Mesodermal cell (in vitro differentiated cells): Measurements from ENCODE around the gene POLA1.

Experiments
- H3K27ac ChIP-seq: 2 replicates; pipeline ENCODE4 v1.7.0; 2013; ENCODE audit warnings: mild to moderate bottlenecking, low read depth, low read length, moderate library complexity; ENCODE audit not compliant: severe bottlenecking
- H3K36me3 ChIP-seq: 2 replicates; pipeline ENCODE4 v1.7.1; 2013; ENCODE audit warnings: mild to moderate bottlenecking, low read length, moderate library complexity; ENCODE audit not compliant: control insufficient read depth, insufficient read depth
- H3K4me1 ChIP-seq: one replicate; pipeline ENCODE4 v1.7.1; 2013; ENCODE audit warnings: mild to moderate bottlenecking, low read length; ENCODE audit not compliant: insufficient read depth, control insufficient read depth, poor library complexity, severe bottlenecking
- H3K4me3 ChIP-seq: 2 replicates; pipeline ENCODE4 v1.7.0; 2013; ENCODE audit warnings: low read length, control low read depth, mild to moderate bottlenecking; ENCODE audit not compliant: insufficient read depth, poor library complexity, severe bottlenecking; ENCODE audit errors: extremely low read depth
- H3K9me3 ChIP-seq: 2 replicates; pipeline ENCODE4 v1.7.1; 2013; ENCODE audit warnings: mild to moderate bottlenecking, low read length, moderate library complexity; ENCODE audit not compliant: control insufficient read depth
- WGBS, 2 experiments: methylation state at CpG; one replicate each; pipeline ENCODE4 v1.1.5; 2013; ENCODE audit warnings: missing lambda C conversion rate in 2 of 2; ENCODE audit not compliant: insufficient coverage in 2 of 2; 5-methylcytosine and 5-hydroxymethylcytosine counted together

The POLA1 gene

DNA sequence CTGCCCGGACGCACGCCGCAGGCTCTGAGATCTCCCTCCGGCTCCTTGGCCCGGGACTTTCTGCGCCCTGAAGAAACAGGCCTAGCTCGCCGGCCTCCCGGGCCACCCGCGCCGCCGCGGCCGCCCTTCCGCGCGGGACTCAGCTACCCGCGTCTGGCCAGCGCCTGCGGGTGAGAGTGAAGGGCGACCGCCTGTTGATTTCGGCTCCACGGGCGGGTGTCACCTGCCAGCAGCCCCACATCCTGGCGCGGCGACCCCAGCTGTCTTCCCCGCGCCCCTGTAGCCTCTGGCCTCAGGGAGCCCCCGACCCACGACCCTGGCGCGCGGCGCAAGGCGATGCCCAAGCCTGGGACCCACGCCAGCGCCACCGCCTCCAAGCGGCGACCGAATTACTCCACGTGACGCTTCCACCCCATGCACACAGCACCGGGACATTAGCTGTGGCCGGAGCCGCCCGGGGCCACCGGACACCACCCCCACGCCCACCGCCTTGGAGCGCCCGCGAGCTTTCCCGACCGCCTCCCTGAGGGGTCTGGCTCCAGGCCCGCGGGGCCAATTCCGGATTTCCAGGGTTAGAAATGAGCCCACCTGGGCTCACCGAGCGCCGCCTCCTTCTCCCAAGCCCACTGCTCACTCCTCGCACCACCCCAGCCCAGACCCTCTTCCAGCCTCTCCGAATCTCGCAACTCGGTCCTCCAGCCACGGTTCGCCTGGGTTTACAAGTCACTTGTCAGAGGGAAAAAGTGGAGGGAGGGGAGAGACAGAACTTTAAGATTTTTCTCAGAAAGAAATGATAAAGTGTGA is 311.9 kb downstream of the POLA1 start:
- WGBS, 2 experiments: 0% methylated on average over 9 to 15 of the region's 72 CpGs
- no peaks in the 10 kb centered on the region for H3K36me3 ChIP-seq
- H3K4me1 ChIP-seq: no peaks in the 10 kb centered on the region
- H3K4me3 ChIP-seq: no peak overlapping the region
- no peak overlapping the region for H3K27ac ChIP-seq
- H3K9me3 ChIP-seq: no peaks in the 10 kb centered on the region

DNA sequence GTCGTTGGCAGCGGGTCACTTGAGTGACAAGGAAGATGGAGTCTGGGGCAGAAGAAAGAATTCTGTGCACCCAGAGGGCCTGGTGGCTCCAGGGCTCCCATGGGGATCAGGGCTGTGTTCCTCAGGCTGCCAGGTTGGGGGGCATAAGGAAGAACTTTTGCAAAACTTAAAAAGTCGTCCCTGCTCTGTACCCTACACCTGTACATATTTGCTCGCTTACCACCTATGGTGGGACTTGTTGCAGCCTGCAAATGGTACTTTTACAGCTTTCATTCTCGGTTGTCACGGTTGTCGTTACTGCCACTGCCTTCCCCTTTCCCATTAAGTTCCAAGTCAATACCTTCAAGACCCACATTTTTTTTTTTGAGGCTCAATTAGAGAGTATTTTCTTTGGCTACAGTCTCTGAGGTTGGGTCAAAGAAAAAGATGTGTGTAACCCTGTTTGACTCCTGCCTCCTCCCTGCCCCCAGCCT is 312.9 kb downstream of the POLA1 start:
- Histone ChIP-seq H3K36me3 (no peaks in the 10 kb centered on the region), H3K4me1 (no peaks in the 10 kb centered on the region), H3K27ac (no peak overlapping the region), H3K4me3 (no peak overlapping the region), H3K9me3 (no peaks in the 10 kb centered on the region)
- WGBS, 2 experiments: 0 to 6% methylated on average over 2 to 3 of the region's 7 CpGs

DNA sequence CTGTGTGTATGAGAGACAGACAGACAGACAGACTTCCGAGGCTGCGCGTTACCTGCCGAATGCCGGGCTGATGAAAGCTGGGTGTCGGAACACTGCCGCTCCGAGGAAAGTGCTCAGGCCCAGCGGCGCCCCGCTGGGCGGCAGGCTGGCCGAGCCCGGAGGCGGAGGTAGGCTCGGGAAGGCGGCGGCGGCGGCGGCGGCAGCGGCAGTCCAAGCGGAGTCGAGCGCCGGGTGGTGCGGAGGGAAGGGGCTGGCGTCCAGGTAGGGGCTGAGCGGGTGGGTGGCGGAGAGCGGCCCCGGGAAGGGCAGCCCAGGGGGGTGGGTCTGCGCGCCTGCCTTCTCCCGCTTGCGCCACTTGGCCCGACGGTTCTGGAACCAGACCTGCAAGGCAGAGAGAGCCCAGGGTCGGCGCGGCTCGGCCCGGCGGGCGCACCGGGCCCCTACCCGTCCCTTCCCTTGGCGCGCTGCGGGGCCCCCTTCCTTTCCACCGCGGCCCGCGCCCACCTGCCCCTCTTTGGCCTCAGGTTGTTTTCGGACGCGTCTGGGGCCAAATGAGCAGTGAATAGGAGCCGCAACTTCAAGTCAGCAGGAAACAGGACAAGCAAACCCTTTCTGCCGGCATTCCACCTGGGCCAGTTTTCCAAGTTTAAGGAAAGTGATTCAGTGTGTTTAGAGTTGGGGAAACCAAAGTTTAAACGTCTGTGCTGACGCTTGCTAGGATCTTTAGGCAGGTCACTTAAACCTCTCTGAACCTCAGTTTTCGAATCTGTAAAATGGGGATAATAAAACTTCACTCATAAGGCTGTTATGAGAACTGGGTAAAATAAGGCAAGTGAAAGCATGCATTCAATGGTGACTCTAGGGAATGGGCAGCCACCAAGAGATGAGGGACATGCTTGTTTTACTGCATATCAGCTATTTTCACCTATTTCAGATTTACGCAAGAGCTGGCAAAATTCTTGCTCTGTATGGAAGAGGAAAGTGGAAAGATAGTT is 313.6 kb downstream of the POLA1 start:
- H3K4me1 ChIP-seq: no peaks in the 10 kb centered on the region
- H3K36me3 ChIP-seq: no peaks in the 10 kb centered on the region
- no peak overlapping the region for H3K27ac ChIP-seq
- no peaks in the 10 kb centered on the region for H3K9me3 ChIP-seq
- WGBS, 2 experiments: 0 to 3% methylated on average over 7 to 13 of the region's 64 CpGs
- H3K4me3 ChIP-seq: no peak overlapping the region

DNA sequence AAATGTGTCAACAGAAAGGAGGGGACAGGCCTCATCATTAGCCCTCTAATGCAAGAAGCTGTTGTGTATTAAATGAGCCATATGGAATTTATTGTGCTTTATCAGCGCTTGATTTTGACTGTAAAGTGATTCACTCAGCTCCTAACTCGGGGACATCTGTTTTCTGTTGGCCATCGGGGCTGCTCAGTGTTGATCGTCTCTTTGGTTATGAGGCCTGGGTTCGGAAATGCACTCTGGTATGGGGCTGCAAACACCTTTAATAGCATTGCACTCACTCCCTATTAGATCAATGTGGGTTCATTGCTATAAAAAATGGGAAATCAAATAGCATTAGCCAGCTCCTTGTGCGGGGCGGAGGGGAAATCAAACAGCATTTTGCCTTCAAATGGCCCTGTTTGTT is 315.7 kb downstream of the POLA1 start:
- H3K27ac ChIP-seq: no peak overlapping the region
- no peaks in the 10 kb centered on the region for H3K9me3 ChIP-seq
- no peaks in the 10 kb centered on the region for H3K36me3 ChIP-seq
- H3K4me1 ChIP-seq: no peaks in the 10 kb centered on the region
- WGBS, 2 experiments: 0% methylated on average over 1 of the region's 7 CpGs; no CpG with 5 or more reads in 1 of the 2 experiments
- no peak overlapping the region for H3K4me3 ChIP-seq

DNA sequence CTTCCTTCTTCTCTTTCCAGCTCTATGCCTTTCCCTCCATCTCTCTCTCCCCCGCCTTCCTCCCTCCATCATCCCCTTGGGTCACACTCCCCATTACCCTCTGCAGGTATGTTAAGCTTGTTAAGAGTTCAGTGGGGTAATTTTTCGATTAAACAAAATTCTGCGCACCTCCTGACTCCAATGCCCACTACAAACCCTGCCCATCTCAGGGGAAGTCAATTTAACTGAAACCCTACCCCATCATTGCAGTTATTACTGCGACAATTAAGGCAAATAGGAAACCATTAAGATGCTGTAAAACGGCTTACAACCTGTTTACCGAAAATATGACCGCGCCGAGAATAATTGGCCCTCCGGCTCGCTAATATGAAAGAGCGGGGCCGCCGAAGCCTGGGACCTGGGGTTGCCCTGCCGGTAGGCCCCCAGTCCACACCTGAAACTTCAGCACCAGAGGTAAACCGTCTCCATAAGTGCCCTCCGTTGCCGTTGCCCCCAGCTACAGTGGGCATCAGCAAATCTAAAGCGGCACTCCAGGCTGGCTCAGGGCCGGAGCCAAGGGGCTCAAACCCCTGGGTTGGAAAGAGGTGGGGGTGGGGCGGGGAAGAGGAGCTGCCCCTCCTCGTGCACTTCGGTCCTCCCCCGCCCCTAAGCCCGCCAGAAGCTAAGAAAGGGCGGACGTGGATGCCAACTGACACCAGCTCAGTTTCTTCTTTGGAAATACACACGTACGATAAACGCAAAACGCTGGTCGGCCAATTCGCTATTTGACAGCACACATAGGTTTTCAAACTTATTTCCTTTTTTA is 317.3 kb downstream of the POLA1 start:
- 3% methylated on average over 6 of the region's 33 CpGs for whole genome bisulfite sequencing, 2 experiments
- Histone ChIP-seq H3K4me3 (no peak overlapping the region), H3K9me3 (no peaks in the 10 kb centered on the region), H3K27ac (no peak overlapping the region), H3K36me3 (no peaks in the 10 kb centered on the region), H3K4me1 (no peaks in the 10 kb centered on the region)

DNA sequence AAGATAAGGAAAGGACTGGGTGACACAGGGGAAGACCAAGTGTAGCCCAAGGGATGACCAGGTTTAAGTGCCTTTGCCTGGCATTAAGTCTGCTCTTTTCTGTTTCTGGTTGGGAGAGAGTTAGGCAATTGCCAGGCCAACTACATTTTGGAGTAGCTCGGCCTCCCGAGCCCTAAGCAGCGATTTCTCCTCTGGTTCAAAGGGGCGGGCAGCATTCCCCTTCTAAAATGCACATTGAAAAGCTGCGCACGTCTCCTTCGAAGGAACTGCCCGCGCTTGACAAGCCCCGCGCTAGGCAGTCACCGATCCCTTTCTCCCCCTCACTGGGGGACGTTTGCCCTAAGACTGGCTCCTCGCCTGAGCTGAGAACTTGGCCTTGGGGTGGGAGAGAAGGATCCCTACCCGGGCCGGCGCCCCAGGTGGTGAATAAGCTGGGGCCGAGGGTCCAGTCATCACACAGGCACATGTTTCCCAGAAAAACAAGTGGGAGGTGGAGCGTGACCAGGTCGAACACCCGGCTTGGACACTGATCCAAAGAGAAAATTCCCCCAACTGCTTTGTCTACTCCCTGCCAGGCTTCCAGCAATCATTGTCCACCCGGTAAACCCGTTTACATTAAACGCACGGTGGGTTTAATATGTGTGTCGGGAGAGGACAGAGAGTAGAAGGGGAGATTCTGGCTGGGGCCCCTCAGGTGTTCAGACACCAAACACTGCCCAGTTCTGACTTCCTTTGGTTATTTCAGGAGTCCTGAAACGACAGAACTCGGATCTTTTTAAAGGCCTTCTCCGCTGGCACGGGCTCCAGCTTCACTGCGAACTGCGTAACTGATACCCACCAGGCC is 318.1 kb downstream of the POLA1 start:
- Histone ChIP-seq H3K36me3 (no peaks in the 10 kb centered on the region), H3K4me3 (no peak overlapping the region), H3K4me1 (no peaks in the 10 kb centered on the region), H3K27ac (no peak overlapping the region), H3K9me3 (no peaks in the 10 kb centered on the region)
- WGBS, 2 experiments: 0 to 2% methylated on average over 9 to 10 of the region's 32 CpGs

DNA sequence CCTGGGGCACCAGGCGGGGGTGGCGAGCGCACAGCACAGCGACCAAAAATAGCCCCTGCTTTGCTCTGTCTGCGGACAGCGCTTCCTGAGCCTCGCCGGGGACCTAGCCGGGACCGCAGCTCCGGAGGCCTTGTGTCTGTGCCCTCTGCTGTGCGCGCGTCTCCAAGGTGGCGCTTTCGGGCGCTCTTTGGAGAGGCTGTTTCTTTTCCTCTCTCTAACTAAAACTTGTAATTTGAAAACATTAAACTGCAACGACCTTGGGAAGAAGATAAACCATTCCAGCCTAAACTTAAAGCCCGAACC is 318.7 kb downstream of the POLA1 start:
- Histone ChIP-seq H3K9me3 (no peaks in the 10 kb centered on the region), H3K4me3 (no peak overlapping the region)

DNA sequence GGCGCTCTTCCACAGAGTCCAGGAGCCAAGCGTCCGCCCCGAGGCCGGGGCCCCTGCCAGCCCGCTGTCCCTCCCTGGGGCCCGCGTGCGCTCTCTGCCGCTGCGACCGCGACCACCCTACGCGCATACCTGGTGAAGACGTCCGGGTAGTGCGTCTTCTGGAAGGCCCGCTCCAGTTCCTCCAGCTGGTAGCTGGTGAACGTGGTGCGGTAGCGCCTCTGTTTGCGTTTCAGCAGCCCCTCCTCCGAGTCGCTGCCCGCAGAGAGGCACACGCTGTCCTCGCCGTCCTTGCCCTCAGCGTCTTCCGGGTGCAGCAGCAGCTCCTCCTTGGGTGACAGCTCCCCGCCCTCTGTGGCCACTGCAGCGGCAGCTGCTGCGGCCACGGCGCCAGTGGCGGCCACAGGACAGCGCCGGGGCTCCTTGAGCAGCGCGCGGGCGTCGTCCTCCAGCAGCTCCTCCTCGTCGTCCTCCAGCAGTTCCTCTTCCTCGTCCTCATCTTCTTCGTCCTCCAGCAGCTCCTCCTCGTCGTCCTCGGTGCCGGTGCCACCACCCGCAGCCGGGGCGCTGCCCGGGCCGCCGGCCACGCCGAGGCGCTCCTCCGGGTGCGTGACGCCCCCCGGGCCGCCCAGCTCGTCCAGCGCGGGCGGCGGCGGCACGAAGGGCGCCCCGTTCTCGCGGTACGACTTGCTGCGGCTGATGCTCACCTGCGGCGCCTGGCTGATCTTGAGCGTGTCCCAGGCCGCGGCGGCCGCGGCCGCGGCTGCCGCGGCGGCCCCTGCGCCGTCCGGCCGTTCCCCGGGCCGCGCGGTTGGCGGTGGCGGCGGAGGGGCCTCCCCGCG is 319.3 kb downstream of the POLA1 start:
- H3K36me3 ChIP-seq: no peaks in the 10 kb centered on the region
- H3K9me3 ChIP-seq: no peaks in the 10 kb centered on the region
- WGBS, 2 experiments: 0 to 1% methylated on average over 22 to 82 of the region's 105 CpGs
- no peak overlapping the region for H3K4me3 ChIP-seq
- peaks cover 8% of the 10 kb centered on the region for H3K4me1 ChIP-seq
- no peak overlapping the region for H3K27ac ChIP-seq

More for the DNA sequence above, 318.7 kb downstream of the POLA1 start:
- WGBS, 2 experiments: 0% methylated on average over 1 to 12 of the region's 19 CpGs
- Histone ChIP-seq H3K36me3 (no peaks in the 10 kb centered on the region), H3K27ac (no peak overlapping the region), H3K4me1 (peaks cover 3% of the 10 kb centered on the region)

DNA sequence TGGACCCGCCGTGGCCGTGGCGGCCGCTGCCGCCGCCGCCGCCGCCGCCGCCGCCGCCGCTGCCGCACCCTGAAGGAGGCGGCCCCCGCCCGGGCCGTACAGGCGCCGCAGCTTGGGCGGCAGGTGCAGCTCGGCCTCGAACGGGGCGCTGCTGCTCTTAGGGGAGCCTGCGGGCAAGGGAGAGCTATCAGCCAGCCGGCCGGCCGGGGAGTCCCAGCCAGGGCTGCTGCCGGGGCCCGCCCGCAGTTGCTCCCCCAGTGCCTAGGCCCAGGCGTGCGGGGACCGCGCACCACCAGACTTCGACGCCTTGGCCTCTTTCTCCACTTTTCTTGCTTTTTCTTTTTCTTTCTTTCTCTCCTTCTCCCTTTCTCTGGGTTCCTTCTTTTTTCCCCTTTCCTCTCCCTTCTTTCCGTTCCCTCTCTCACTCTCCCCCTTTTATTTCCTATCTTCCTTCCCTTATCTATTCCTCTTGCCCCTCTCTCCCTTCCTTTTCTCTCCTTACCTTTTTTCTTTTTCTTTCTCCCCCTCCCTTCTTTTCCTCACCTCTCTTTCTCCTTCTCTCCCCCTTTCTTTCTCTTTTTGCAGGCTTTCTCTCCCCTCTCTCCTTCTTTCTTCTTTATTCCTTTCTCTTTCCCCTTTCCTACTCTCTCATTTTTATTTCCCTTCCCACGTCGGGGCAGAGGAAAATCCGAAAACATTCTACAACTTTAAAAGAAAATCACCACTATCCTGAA is 320.1 kb downstream of the POLA1 start:
- peaks cover 8% of the 10 kb centered on the region for H3K4me1 ChIP-seq
- WGBS, 2 experiments: 2 to 3% methylated on average over 16 to 21 of the region's 44 CpGs
- no peak overlapping the region for H3K27ac ChIP-seq
- H3K9me3 ChIP-seq: no peaks in the 10 kb centered on the region
- H3K4me3 ChIP-seq: no peak overlapping the region
- no peaks in the 10 kb centered on the region for H3K36me3 ChIP-seq
